Osteoblast (primary cell): ENCODE results near the gene DTL. TPM values are rescaled to one million over a fixed set of nuclear protein-coding genes. Genes with fewer than 3 reads are reported as not detected.

ENCODE experiments used
- DNase-seq: peaks from one replicate; pipeline ENCODE4 v3.0.0; 2011; ENCODE audit warnings: low spot score, mixed read lengths; ENCODE audit not compliant: insufficient read length; ENCODE audit errors: missing footprints
- H2AFZ ChIP-seq: 2 replicates; pipeline ENCODE4 v1.6.0; 2011; ENCODE audit warnings: mild to moderate bottlenecking, low read length
- H3K27ac ChIP-seq: 2 replicates; pipeline ENCODE4 v1.5.1; 2011; ENCODE audit warnings: mild to moderate bottlenecking, low read depth, low read length, moderate library complexity
- H3K27me3 ChIP-seq: 2 replicates; pipeline ENCODE4 v1.6.0; 2012; ENCODE audit warnings: mild to moderate bottlenecking, control low read depth, inconsistent platforms, low read length, moderate library complexity; ENCODE audit not compliant: insufficient read depth
- H3K36me3 ChIP-seq: 2 replicates; pipeline ENCODE4 v1.5.1; 2011; ENCODE audit warnings: mild to moderate bottlenecking, low read length, control low read depth, moderate library complexity; ENCODE audit not compliant: insufficient read depth
- H3K4me1 ChIP-seq: 2 replicates; pipeline ENCODE4 v1.5.1; 2011; ENCODE audit warnings: mild to moderate bottlenecking, low read length, control low read depth, moderate library complexity; ENCODE audit not compliant: insufficient read depth
- H3K4me2 ChIP-seq: 2 replicates; pipeline ENCODE4 v1.6.0; 2011; ENCODE audit warnings: mild to moderate bottlenecking, low read length; ENCODE audit not compliant: insufficient read depth
- H3K4me3 ChIP-seq: fragments of 200-600 bp; sonication (generic); 3 replicates; pipeline ENCODE4 v1.5.1; 2012; ENCODE audit warnings: mild to moderate bottlenecking, low read length, inconsistent platforms; ENCODE audit not compliant: insufficient read depth
- H3K79me2 ChIP-seq: 2 replicates; pipeline ENCODE4 v1.6.0; 2012; ENCODE audit warnings: mild to moderate bottlenecking, low read length, control low read depth, inconsistent platforms; ENCODE audit not compliant: insufficient read depth
- H3K9me3 ChIP-seq: 2 replicates; pipeline ENCODE4 v1.5.1; 2011; ENCODE audit warnings: low read depth, low read length, control low read depth
- H4K20me1 ChIP-seq: 2 replicates; pipeline ENCODE4 v1.6.0; 2012; ENCODE audit warnings: mild to moderate bottlenecking, low read length, control low read depth; ENCODE audit not compliant: insufficient read depth
- total RNA-seq: library from RNA; depleted of rRNA; stranded (reverse); fragments of >200 nt; gene quantifications from 2 replicates; pipeline ENCODE4 v1.2.3, GENCODE V29; 2012
- TF ChIP-seq, protein P1 (sequence below): IDR thresholded peaks from 2 replicates; pipeline ENCODE4 v1.5.1; 2011; ENCODE audit warnings: mild to moderate bottlenecking, low read depth, low read length, moderate library complexity; ENCODE audit errors: extremely low read depth

The DTL gene
- total RNA-seq, 1 donor: 2.9 TPM

DNA sequence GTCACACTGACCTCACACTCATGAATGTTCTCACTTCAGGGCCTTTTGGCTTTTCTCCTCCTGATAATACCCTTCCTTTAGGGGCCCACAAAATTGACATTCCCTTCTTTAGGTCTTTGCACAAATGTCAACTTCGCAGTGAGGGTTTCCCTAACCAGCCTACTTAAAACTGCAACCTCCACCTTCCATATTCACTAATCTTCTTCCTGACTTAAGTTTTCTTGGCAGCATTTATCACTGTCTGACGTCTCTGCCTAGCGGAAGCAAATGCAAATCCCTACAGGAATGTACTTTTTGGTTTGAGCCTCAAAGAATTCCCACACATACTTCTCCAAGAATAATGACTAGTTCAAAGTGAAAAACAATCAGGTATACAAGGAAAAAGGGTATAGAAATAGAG, 33.0 kb upstream of the DTL start:
- Histone ChIP-seq H3K4me1 (no peaks in the 10 kb centered on the region), H3K4me3 (no peak overlapping the region), H3K27ac (no peak overlapping the region), H3K9me3 (no peaks in the 10 kb centered on the region), H3K4me2 (no peak overlapping the region), H3K27me3 (no peaks in the 10 kb centered on the region), H2AFZ (no peak overlapping the region), H3K36me3 (peaks cover 12% of the 10 kb centered on the region), H4K20me1 (no peaks in the 10 kb centered on the region), H3K79me2 (no peaks in the 10 kb centered on the region)
- no peak for DNase-seq
- TF ChIP-seq, protein P1, sequence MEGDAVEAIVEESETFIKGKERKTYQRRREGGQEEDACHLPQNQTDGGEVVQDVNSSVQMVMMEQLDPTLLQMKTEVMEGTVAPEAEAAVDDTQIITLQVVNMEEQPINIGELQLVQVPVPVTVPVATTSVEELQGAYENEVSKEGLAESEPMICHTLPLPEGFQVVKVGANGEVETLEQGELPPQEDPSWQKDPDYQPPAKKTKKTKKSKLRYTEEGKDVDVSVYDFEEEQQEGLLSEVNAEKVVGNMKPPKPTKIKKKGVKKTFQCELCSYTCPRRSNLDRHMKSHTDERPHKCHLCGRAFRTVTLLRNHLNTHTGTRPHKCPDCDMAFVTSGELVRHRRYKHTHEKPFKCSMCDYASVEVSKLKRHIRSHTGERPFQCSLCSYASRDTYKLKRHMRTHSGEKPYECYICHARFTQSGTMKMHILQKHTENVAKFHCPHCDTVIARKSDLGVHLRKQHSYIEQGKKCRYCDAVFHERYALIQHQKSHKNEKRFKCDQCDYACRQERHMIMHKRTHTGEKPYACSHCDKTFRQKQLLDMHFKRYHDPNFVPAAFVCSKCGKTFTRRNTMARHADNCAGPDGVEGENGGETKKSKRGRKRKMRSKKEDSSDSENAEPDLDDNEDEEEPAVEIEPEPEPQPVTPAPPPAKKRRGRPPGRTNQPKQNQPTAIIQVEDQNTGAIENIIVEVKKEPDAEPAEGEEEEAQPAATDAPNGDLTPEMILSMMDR: no peak

DNA sequence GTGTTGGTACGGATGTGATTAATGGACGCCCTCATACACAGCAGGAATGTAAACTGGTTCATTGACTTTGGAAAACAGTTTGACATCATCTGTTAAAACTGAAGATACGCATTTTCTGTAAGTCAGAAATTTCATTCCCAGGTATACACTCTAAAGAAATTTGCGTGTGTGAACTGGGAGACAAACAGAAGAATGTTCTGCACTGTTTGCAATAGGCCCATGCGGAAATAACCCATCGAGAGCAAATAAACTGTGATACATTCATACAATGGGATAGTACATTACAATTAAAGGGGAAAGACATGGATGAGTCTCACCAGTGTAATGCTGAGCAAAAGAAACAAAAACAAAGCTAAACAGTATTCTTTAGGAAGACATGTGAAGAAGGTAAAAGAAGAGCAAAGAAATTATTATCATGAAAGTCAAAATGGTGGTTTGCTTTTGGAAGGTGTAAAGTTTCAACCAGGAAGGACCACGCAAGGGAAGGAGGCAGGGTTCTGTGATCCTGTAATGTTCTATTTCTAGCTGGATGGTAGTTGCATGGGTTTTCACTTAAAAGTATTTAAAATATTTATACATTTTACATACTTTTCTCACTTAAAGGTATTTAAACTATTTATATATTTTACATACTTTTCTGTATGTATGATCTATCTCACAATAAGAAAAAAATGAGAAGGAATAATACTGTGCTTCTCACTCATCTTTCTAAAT, 30.5 kb upstream of the DTL start:
- Histone ChIP-seq H3K36me3 (peaks cover 13% of the 10 kb centered on the region), H3K9me3 (no peaks in the 10 kb centered on the region), H3K4me1 (no peaks in the 10 kb centered on the region), H3K4me3 (no peak overlapping the region), H3K27me3 (no peaks in the 10 kb centered on the region), H2AFZ (no peak overlapping the region), H3K27ac (no peak overlapping the region), H3K79me2 (no peaks in the 10 kb centered on the region), H3K4me2 (no peak overlapping the region), H4K20me1 (no peaks in the 10 kb centered on the region)
- TF ChIP-seq, protein P1: no peak
- DNase-seq: no peak

- no peak for DNase-seq
- Histone ChIP-seq H3K79me2 (no peaks in the 10 kb centered on the region), H3K9me3 (no peaks in the 10 kb centered on the region), H2AFZ (no peak overlapping the region), H3K4me3 (no peak overlapping the region), H3K4me2 (no peak overlapping the region), H3K27ac (no peak overlapping the region), H4K20me1 (peaks cover 3% of the 10 kb centered on the region), H3K27me3 (no peaks in the 10 kb centered on the region), H3K36me3 (peaks cover 17% of the 10 kb centered on the region), H3K4me1 (no peaks in the 10 kb centered on the region)
- TF ChIP-seq, protein P1: no peak
These were observed 28.4 kb upstream of the DTL start for GRCh38 chr1:212007178-212007577.

GRCh38 chr1:212007886-212008285, 27.7 kb upstream of the DTL start:
- H3K36me3 ChIP-seq: peaks cover 17% of the 10 kb centered on the region
- no peak for DNase-seq
- H3K27ac ChIP-seq: no peak overlapping the region

More at GRCh38 chr1:212007886-212008285, 27.7 kb upstream of the DTL start:
- TF ChIP-seq, protein P1: no peak
- H3K9me3 ChIP-seq: no peaks in the 10 kb centered on the region
- no peaks in the 10 kb centered on the region for H3K4me1 ChIP-seq
- no peak overlapping the region for H2AFZ ChIP-seq
- H4K20me1 ChIP-seq: peaks cover 3% of the 10 kb centered on the region
- H3K27me3 ChIP-seq: no peaks in the 10 kb centered on the region
- no peak overlapping the region for H3K4me3 ChIP-seq
- H3K79me2 ChIP-seq: no peaks in the 10 kb centered on the region
- H3K4me2 ChIP-seq: no peak overlapping the region
